ENCODE measurements around the gene ATP1A3.

- TF ChIP-seq ZNF274 (IDR thresholded peaks at IDR 0.05; ENCODE audit: low read depth, low read length) (no peak), YY1 (IDR thresholded peaks at IDR 0.05; ENCODE audit: insufficient read depth, insufficient read length) (no peak), SUZ12 (IDR thresholded peaks at IDR 0.05; ENCODE audit: extremely low read depth, insufficient read depth, insufficient read length) (no peak)
These were observed 38.4 kb upstream of the ATP1A3 start for GRCh38 chr19:42032431-42032830.
